HCT116 (cell line): Measurements from ENCODE around the gene CDK16. TPM values are rescaled to one million over a fixed set of nuclear protein-coding genes. Genes with fewer than 3 reads are reported as not detected.

Experiments
- ATAC-seq: fragments of 200-7000 bp; cut with Tn5 transposase; 2 replicates; pipeline ENCODE4 v1.9.1; 2020; ENCODE audit warnings: mild to moderate bottlenecking, moderate library complexity
- BruUV-seq: library from RNA; stranded (reverse); fragments of 400-500 nt; replicated peaks from 2 replicates; lab custom pipeline; 2021; lab: Mats Ljungman, UMichigan
- CTCF ChIA-PET: fragments of 300-600 bp; sonication (Branson Sonifier 250); formaldehyde crosslinking; loops from one replicate; lab custom pipeline; 2021; ENCODE audit warnings: antibody characterized with exemption; lab: Charles Lee
- POLR2A ChIA-PET: fragments of 300-600, 350-600 bp; sonication (Branson Sonifier 250); formaldehyde crosslinking; loops from one replicate; lab custom pipeline; 2021; ENCODE audit warnings: antibody characterized with exemption; lab: Charles Lee
- RAD21 ChIA-PET, 2 experiments: fragments of 300-600 bp; sonication (Branson Sonifier 250); formaldehyde crosslinking; loops; one replicate each; lab custom pipeline; 2023; ENCODE audit warnings: low total read pairs in 2 of 2; ENCODE audit not compliant: uncharacterized antibody in 2 of 2, unreplicated experiment in 2 of 2, low non-redundant PET in 1 of 2; lab: Charles Lee
- DNase-seq: peaks from one replicate; pipeline ENCODE4 v3.0.0-alpha.2; 2010; ENCODE audit warnings: low read depth, low spot score
- H2AFZ ChIP-seq: fragments of 200-600 bp; shearing (Covaris generic), sonication (generic); 2 replicates; pipeline ENCODE4 v1.6.1; 2017; ENCODE audit warnings: low read depth, mixed run types, mixed read lengths, antibody characterized with exemption, low read length; ENCODE audit not compliant: poor library complexity, severe bottlenecking
- H3K27ac ChIP-seq: 2 replicates; pipeline ENCODE4 v1.5.1; 2012; ENCODE audit warnings: low read depth, low read length
- H3K27me3 ChIP-seq: fragments of 200-600 bp; sonication (generic); 2 replicates; pipeline ENCODE4 v1.6.1; 2016; ENCODE audit warnings: mixed run types, low read length, mixed read lengths; ENCODE audit not compliant: insufficient read depth
- H3K36me3 ChIP-seq, 2 experiments: fragments of 200-500 bp in 1 of 2; fragments of 200-600 bp in 1 of 2; sonication (Bioruptor generic) in 1 of 2; sonication (generic) in 1 of 2; 2 replicates each; pipeline versions ENCODE4 v1.5.1 to v1.6.1; 2014 to 2016; ENCODE audit warnings: low read length in 2 of 2, inconsistent platforms in 1 of 2, mixed read lengths in 1 of 2, mixed run types in 1 of 2; ENCODE audit not compliant: insufficient read depth in 2 of 2, control insufficient read depth in 1 of 2
- H3K4me1 ChIP-seq, 2 experiments: fragments of 200-600 bp in 1 of 2; sonication (generic) in 1 of 2; 2 replicates each; pipeline versions ENCODE4 v1.5.1 to v1.6.1; 2012 to 2017; ENCODE audit warnings: low read length in 2 of 2, inconsistent platforms in 1 of 2, mild to moderate bottlenecking in 1 of 2, mixed read lengths in 1 of 2, mixed run types in 1 of 2, moderate library complexity in 1 of 2; ENCODE audit not compliant: insufficient read depth in 2 of 2, control insufficient read depth in 1 of 2
- H3K4me2 ChIP-seq: fragments of 200-600 bp; sonication (generic); 2 replicates; pipeline ENCODE4 v1.6.1; 2017; ENCODE audit warnings: mixed run types, low read length, mixed read lengths
- H3K4me3 ChIP-seq, 2 experiments: fragments of 200-600 bp in 1 of 2; sonication (generic) in 1 of 2; replicated peaks in 1 of 2; 2 replicates each; pipeline ENCODE4 v1.5.1; 2011 to 2016; ENCODE audit warnings: low read length in 2 of 2, control low read depth in 1 of 2, low read depth in 1 of 2, mild to moderate bottlenecking in 1 of 2, mixed read lengths in 1 of 2, mixed run types in 1 of 2
- H3K79me2 ChIP-seq: fragments of 200-600 bp; sonication (generic); 2 replicates; pipeline ENCODE4 v1.6.1; 2017; ENCODE audit warnings: mild to moderate bottlenecking, mixed run types, low read length, moderate library complexity, mixed read lengths; ENCODE audit not compliant: insufficient read depth
- H3K9ac ChIP-seq: fragments of 200-600 bp; sonication (generic); 2 replicates; pipeline ENCODE4 v1.6.1; 2016; ENCODE audit warnings: low read length, mixed read lengths
- H3K9me2 ChIP-seq: fragments of 200-600 bp; sonication (generic), shearing (Covaris generic); 2 replicates; pipeline ENCODE4 v1.6.1; 2017; ENCODE audit warnings: mixed run types, mild to moderate bottlenecking, moderate library complexity; ENCODE audit not compliant: insufficient read depth
- H3K9me3 ChIP-seq, 2 experiments: fragments of 200-500 bp in 1 of 2; fragments of 200-600 bp in 1 of 2; sonication (Bioruptor generic) in 1 of 2; sonication (generic) in 1 of 2; 2 replicates each; pipeline ENCODE4 v1.6.1; 2014 to 2017; ENCODE audit warnings: low read length in 2 of 2, mixed read lengths in 2 of 2, inconsistent platforms in 1 of 2, low read depth in 1 of 2, mild to moderate bottlenecking in 1 of 2, mixed run types in 1 of 2, moderate library complexity in 1 of 2; ENCODE audit not compliant: control insufficient read depth in 1 of 2, insufficient read depth in 1 of 2
- H4K20me1 ChIP-seq: fragments of 200-600 bp; sonication (generic), shearing (Covaris generic); 2 replicates; pipeline ENCODE4 v1.6.1; 2017; ENCODE audit warnings: mixed run types, mild to moderate bottlenecking, moderate library complexity; ENCODE audit not compliant: insufficient read depth
- CBX3 ChIP-seq: IDR thresholded peaks from 2 replicates; pipeline ENCODE4 v1.6.1; 2012; ENCODE audit warnings: low read depth
- CEBPB ChIP-seq: IDR thresholded peaks from 2 replicates; pipeline ENCODE4 v1.6.1; 2012; ENCODE audit warnings: low read depth
- ELF1 ChIP-seq: IDR thresholded peaks from 2 replicates; pipeline ENCODE4 v1.6.1; 2012; ENCODE audit warnings: low read depth, borderline replicate concordance
- FOSL1 ChIP-seq: IDR thresholded peaks from 2 replicates; pipeline ENCODE4 v1.6.1; 2012; ENCODE audit warnings: low read depth
- JUND ChIP-seq: IDR thresholded peaks from 2 replicates; pipeline ENCODE4 v1.6.1; 2012
- POLR2A ChIP-seq: IDR thresholded peaks from 2 replicates; pipeline ENCODE4 v1.7.0; 2011; ENCODE audit warnings: borderline replicate concordance; ENCODE audit not compliant: insufficient read depth, insufficient read length; ENCODE audit errors: extremely low read depth
- POLR2AphosphoS5 ChIP-seq: IDR thresholded peaks from 2 replicates; pipeline ENCODE4 v1.6.1; 2011; ENCODE audit warnings: mild to moderate bottlenecking, low read depth, low read length, moderate library complexity
- RAD21 ChIP-seq: IDR thresholded peaks from 2 replicates; pipeline ENCODE4 v1.6.1; 2012; ENCODE audit warnings: low read depth, mild to moderate bottlenecking
- SIN3A ChIP-seq: IDR thresholded peaks from 2 replicates; pipeline ENCODE4 v1.6.1; 2012; ENCODE audit warnings: low read depth
- TCF7L2 ChIP-seq: IDR thresholded peaks from 2 replicates; pipeline ENCODE4 v1.7.0; 2011; ENCODE audit warnings: borderline replicate concordance, inconsistent platforms; ENCODE audit not compliant: insufficient read depth, insufficient read length; ENCODE audit errors: extremely low read depth
- intact Hi-C: fragments of 100-400 bp; cut with micrococcal nuclease; formaldehyde crosslinking; loops from 2 replicates; pipeline ENCODE4 v1.10.0; 2022
- total RNA-seq: library from RNA; stranded (reverse); gene quantifications from one replicate; pipeline ENCODE4 v1.2.1, GENCODE V29; 2021; ENCODE audit not compliant: unreplicated experiment
- TF ChIP-seq, protein P1 (sequence below): IDR thresholded peaks from 2 replicates; pipeline ENCODE4 v1.6.1; 2012; ENCODE audit warnings: low read depth
- TF ChIP-seq, protein P2 (sequence below): IDR thresholded peaks from 2 replicates; pipeline ENCODE4 v1.6.1; 2012
- TF ChIP-seq, protein P3 (sequence below), 3 experiments: fragments of 200-600 bp in 1 of 3; sonication (generic) in 1 of 3; IDR thresholded peaks in 2 of 3; conservative IDR thresholded peaks in 1 of 3; 2 replicates each; pipeline ENCODE4 v1.5.1; 2012 to 2017; ENCODE audit warnings: low read depth in 2 of 3, low read length in 2 of 3, antibody characterized with exemption in 1 of 3, borderline replicate concordance in 1 of 3, control low read depth in 1 of 3, mild to moderate bottlenecking in 1 of 3, mixed read lengths in 1 of 3, mixed run types in 1 of 3, moderate library complexity in 1 of 3; ENCODE audit not compliant: insufficient read depth in 1 of 3

Gene CDK16
- total RNA-seq, 1 experiment from 2014 or later = 131 TPM

DNA sequence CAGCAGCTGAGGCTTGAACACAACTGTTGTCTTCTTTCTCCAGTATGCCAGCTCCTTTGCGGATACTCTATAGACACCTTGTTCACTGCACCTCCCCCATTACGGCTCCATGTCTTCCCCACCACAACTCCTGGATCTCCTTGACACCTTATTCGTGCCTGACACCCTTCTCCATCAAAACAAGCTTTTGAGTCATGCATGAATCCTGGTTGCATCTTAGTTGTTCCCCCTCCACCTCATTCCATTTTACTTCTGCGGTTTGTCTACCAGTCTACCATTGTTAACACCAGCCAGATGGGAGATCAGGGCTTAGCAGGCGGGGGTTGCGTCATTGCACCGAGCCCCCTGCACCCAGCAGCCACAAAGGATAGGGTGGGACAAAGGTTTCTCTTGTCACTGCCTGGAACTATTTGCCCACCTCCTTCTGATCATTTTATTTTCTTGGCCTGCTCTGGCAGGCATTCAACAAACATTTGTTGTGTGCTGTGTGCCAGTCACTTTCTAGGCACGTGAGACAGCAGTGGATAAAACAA lies 2.0 kb upstream of the CDK16 start:
- peaks cover 6 to 20% of the 10 kb centered on the region in 2 experiments; a peak in 3 of 4 replicates for H3K4me1 ChIP-seq
- TF ChIP-seq, protein P1, sequence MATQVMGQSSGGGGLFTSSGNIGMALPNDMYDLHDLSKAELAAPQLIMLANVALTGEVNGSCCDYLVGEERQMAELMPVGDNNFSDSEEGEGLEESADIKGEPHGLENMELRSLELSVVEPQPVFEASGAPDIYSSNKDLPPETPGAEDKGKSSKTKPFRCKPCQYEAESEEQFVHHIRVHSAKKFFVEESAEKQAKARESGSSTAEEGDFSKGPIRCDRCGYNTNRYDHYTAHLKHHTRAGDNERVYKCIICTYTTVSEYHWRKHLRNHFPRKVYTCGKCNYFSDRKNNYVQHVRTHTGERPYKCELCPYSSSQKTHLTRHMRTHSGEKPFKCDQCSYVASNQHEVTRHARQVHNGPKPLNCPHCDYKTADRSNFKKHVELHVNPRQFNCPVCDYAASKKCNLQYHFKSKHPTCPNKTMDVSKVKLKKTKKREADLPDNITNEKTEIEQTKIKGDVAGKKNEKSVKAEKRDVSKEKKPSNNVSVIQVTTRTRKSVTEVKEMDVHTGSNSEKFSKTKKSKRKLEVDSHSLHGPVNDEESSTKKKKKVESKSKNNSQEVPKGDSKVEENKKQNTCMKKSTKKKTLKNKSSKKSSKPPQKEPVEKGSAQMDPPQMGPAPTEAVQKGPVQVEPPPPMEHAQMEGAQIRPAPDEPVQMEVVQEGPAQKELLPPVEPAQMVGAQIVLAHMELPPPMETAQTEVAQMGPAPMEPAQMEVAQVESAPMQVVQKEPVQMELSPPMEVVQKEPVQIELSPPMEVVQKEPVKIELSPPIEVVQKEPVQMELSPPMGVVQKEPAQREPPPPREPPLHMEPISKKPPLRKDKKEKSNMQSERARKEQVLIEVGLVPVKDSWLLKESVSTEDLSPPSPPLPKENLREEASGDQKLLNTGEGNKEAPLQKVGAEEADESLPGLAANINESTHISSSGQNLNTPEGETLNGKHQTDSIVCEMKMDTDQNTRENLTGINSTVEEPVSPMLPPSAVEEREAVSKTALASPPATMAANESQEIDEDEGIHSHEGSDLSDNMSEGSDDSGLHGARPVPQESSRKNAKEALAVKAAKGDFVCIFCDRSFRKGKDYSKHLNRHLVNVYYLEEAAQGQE = no peak
- TF ChIP-seq FOSL1 = no peak
- no peak for TF ChIP-seq POLR2AphosphoS5
- no peak for TF ChIP-seq JUND
- TF ChIP-seq ELF1 = no peak
- TF ChIP-seq RAD21 = no peak
- no peak for TF ChIP-seq TCF7L2
- no peak for TF ChIP-seq CBX3
- TF ChIP-seq, protein P2, sequence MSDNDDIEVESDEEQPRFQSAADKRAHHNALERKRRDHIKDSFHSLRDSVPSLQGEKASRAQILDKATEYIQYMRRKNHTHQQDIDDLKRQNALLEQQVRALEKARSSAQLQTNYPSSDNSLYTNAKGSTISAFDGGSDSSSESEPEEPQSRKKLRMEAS = no peak
- no peak for TF ChIP-seq SIN3A
- no peak for TF ChIP-seq POLR2A
- TF ChIP-seq, protein P3, sequence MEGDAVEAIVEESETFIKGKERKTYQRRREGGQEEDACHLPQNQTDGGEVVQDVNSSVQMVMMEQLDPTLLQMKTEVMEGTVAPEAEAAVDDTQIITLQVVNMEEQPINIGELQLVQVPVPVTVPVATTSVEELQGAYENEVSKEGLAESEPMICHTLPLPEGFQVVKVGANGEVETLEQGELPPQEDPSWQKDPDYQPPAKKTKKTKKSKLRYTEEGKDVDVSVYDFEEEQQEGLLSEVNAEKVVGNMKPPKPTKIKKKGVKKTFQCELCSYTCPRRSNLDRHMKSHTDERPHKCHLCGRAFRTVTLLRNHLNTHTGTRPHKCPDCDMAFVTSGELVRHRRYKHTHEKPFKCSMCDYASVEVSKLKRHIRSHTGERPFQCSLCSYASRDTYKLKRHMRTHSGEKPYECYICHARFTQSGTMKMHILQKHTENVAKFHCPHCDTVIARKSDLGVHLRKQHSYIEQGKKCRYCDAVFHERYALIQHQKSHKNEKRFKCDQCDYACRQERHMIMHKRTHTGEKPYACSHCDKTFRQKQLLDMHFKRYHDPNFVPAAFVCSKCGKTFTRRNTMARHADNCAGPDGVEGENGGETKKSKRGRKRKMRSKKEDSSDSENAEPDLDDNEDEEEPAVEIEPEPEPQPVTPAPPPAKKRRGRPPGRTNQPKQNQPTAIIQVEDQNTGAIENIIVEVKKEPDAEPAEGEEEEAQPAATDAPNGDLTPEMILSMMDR (IDR thresholded peaks at IDR 0.05 in 2 of 3, conservative IDR thresholded peaks at IDR 0.05 in 1 of 3; ENCODE audit: borderline replicate concordance in 1 of 3, insufficient read depth in 1 of 3, low read depth in 2 of 3, low read length in 2 of 3) = no peak
- no peak for TF ChIP-seq CEBPB
- TF ChIP-seq, all 23 proteins: peak for 0
- H3K27ac ChIP-seq = peak overlapping the region; percentile 60
- RAD21 ChIA-PET = no interaction called here
- no peak overlapping the region for H2AFZ ChIP-seq
- H3K4me2 ChIP-seq = peak overlapping the region; percentile 58
- H4K20me1 ChIP-seq = no peaks in the 10 kb centered on the region
- CTCF ChIA-PET = no interaction called here
- peaks cover 29% of the 10 kb centered on the region for H3K79me2 ChIP-seq
- peak overlapping the region; percentile 55 for H3K9ac ChIP-seq
- no peak overlapping the region for H3K4me3 ChIP-seq
- no peaks in the 10 kb centered on the region for H3K27me3 ChIP-seq
- peaks cover 12 to 20% of the 10 kb centered on the region in 2 experiments; a peak in 3 of 4 replicates for H3K36me3 ChIP-seq
- no TSS peak for BruUV-seq
- H3K9me3 ChIP-seq = no peaks in the 10 kb centered on the region
- intact Hi-C loops = loop anchor here (2.0 to 5.0 kb wide), 2 partner anchors 96 to 168 kb away; no protein-coding TSS in a partner anchor
- no peak for ATAC-seq
- DNase-seq = no peak
- no peaks in the 10 kb centered on the region for H3K9me2 ChIP-seq
- POLR2A ChIA-PET = no interaction called here
